GM21619 (cell line): ENCODE results near the gene PGRMC1.
"Not testable (repeated sequence)": the region's sequence is repeated elsewhere in the genome, so short reads cannot be mapped to it uniquely, and the experiment has no call there.

Source experiments
- ATAC-seq: cut with Tn5 transposase; IDR thresholded peaks from one replicate; pipeline ENCODE4 v1.9.1; 2021; ENCODE audit not compliant: unreplicated experiment

The PGRMC1 gene

DNA sequence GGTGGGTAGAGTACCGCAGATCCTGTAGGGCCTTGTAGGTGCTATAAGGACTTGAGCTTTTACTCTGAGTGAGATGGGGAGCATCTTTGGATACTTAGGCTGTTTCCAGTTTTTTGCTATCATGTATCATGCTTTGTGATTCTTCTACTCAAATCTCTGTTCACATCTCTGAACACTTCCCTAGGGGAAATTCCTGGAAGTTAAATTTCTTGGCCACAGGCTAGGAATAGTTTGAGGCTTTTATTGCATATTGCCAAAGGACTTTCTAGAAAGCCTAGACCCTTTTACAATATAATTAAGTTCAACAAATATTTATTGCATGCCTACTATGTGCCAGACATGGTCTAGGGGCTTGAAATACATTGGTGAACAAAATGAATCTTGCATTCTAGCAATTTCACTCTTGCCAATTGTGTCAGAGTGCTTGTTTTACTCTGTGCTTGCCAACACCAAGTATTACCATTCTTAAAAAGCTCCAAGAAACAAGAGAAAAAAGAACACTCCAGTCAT lies 4.1 kb upstream of the PGRMC1 start:
- ATAC-seq: no peak

- ATAC-seq: no peak
Observed at GRCh38 chrX:119235051-119235511, 1.0 kb upstream of the PGRMC1 start.

- ATAC-seq: peak; percentile 17
Observed at GRCh38 chrX:119236623-119237561, 807 bp downstream of the PGRMC1 start.

GRCh38 chrX:119237562-119237942 lies 1.5 kb downstream of the PGRMC1 start:
- no peak for ATAC-seq

DNA sequence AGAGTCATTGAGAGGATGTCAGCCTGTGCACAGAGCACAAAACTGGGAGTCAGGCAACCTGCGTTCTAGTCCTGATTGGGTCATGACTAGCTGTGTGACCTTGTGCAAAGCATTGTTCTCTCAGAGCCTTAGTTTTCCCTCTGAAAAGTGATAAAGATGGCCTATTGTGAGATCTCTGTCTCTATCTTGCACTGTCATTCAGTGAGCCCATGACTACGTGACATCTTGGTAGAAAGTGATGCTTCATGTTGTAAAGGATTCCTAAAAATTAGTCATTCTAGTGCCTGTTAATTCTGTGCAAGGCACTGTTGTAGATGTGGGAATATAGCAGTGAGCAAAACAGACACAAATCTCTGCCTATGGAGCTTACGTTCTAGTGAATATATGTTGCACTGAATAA lies 2.5 kb downstream of the PGRMC1 start:
- no peak for ATAC-seq

- no peak for ATAC-seq
Observed at GRCh38 chrX:119240356-119240755, 4.3 kb downstream of the PGRMC1 start.

DNA sequence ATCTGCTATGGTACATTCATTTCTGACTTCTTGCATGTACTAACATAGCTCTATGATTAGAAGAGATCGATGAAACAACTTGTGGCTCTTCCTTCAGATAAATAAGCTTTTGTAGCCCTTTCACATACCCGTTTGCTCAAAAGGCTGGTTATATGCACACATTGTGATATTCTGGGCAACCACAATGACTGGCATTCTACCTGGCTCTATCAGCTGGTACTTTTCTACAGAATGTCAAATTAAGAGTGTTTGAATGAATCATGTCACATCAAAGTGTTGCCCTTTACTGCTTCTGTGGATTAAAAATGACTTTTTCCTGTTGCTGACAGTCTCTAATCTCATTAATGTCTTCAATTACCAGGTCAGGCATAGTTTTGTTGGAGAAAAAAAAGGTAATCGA lies 11.6 kb downstream of the PGRMC1 start:
- no peak for ATAC-seq

DNA sequence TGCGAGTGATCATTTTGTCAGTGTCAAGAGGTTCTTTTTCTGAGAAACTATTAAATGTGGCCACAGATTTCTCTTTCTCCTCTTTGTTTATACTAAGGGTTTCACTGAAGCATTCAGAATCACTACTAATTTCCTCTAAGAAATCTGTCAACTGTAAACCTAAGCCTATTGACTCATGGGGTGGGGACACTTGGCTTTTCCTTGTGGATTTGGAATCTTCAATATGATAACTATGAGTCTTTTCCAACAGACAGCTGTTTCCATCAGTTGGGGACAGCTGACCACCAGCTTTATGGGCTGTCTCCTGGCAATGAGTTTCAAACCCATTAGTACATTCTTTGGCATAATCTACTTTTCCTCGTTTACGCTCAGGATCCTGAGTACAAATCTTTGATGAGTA lies 13.8 kb downstream of the PGRMC1 start:
- no peak for ATAC-seq

DNA sequence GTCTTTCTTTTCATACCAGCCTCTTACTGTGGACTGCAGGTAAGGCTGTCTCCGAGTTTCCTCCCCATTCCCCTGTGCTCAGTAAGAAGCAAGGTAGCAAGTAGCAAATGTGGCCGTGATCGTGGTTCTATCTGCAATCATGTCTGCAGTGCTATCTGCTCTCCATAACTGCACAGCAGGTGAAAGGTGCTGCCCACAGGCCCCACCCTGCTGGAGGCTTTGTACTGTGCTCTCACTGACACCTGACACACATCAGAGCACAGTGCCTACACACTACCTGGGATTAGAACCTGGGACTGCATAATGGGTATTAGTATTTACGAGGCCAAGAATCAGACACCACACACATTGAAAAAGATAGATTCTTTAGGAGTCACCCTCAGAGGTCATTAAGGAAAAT lies 15.3 kb downstream of the PGRMC1 start:
- no peak for ATAC-seq

- ATAC-seq: no peak
Observed at GRCh38 chrX:119252716-119253115, 16.6 kb downstream of the PGRMC1 start.

GRCh38 chrX:119266364-119266995 lies 30.4 kb downstream of the PGRMC1 start:
- ATAC-seq: no peak

- not testable (repeated sequence) for ATAC-seq
Observed at GRCh38 chrX:119267115-119267514, 31.0 kb downstream of the PGRMC1 start.

DNA sequence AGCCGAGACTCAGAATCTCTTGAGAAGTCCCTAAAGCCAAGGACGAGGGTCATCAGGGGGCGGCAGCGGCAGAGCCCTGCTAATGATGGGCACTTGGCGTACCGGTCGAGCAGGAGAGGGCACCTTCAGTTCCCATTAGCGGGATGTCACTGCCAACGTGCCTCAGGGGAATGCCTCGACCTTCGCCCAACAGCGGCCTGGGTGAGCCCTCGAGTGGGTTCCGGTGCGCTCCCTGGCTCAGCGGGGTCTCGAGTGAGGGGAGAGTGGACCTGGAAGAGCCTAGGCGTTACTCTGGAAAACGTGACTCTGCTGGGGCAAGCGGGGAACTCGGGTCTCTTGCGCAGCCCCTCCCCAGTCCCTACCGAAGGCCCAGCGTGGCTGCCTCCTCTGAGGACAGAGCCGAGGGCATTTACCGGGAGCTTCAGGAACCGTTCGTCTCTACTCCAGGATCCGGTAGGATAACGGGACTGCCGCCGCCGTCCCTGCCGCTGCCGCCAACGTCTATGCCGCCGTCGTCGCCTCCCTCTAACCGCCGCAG lies 36.9 kb downstream of the PGRMC1 start:
- ATAC-seq: no peak

GRCh38 chrX:119273420-119274192 lies 37.5 kb downstream of the PGRMC1 start:
- ATAC-seq: peak; percentile 72

- not testable (repeated sequence) for ATAC-seq
Observed at GRCh38 chrX:119282347-119282746, 46.3 kb downstream of the PGRMC1 start.

DNA sequence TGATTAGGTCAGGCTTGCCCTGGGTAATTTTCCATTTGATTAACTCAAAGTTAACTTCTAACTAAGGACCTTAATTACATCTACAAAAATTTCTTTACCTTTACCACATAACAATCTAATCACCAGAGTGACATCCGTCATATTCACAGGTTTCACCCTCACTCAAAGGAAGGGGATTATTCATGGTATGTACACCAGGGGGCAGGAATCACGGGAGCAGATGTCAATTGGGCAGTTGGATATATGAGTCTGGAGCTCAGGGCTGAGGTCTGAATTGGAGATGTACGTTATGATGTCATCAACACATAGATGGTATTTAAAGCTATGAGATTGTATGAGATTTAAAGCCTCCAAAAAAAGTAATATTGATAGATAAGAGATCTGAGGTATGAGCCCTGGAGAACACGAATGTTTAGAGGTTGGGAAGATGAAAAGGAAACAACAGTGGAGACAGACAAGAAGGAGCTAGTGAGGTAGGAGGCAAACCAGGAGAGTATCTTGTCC lies 52.9 kb downstream of the PGRMC1 start:
- ATAC-seq: no peak

GRCh38 chrX:119290476-119290875 lies 54.4 kb downstream of the PGRMC1 start:
- no peak for ATAC-seq

DNA sequence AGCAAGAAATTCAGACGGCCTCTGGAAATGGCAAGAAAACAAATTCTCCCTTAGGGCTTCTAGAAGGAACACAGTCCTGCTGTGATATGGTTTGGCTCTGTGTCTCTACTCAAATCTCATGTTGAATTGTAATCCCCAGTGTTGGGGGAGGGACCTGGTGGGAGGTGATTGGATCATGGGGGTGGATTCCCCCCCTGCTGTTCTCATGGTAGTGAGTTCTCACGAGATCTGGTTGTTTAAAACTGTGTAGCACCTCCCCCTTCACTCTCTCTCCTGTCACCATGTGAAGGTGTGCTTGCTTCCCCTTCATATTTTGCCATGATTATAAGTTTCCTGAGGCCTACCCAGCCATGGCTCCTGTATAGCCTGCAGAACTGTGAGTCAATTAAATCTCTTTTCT lies 55.2 kb downstream of the PGRMC1 start:
- ATAC-seq: not testable (repeated sequence)

GRCh38 chrX:119292445-119292844 lies 56.4 kb downstream of the PGRMC1 start:
- no peak for ATAC-seq
